GM12878 (cell line): Measurements from ENCODE around the gene IGFALS. TPM values are rescaled to one million over a fixed set of nuclear protein-coding genes. Genes with fewer than 3 reads are reported as not detected.

Experiments
- ATAC-seq: fragments of 200-7000 bp; cut with Tn5 transposase; 3 replicates; pipeline ENCODE4 v1.9.1; 2020; ENCODE audit warnings: mild to moderate bottlenecking, moderate library complexity
- BruUV-seq: library from RNA; stranded (reverse); fragments of 400-500 nt; replicated peaks from 2 replicates; lab custom pipeline; 2021; lab: Mats Ljungman, UMichigan
- CTCF ChIA-PET: fragments of 300-600 bp; sonication (Branson Sonifier 250); formaldehyde crosslinking; extraction: SDS; loops from one replicate; lab custom pipeline; 2021; ENCODE audit warnings: inconsistent platforms; lab: Yijun Ruan, JAX
- POLR2A ChIA-PET: fragments of 350-600 bp; formaldehyde crosslinking; extraction: SDS; loops from one replicate; lab custom pipeline; 2021; ENCODE audit warnings: inconsistent platforms; lab: Charles Lee
- RAD21 ChIA-PET: fragments of 300-600 bp; sonication (Branson Sonifier 250); formaldehyde crosslinking; loops from one replicate; lab custom pipeline; 2023; ENCODE audit warnings: antibody characterized with exemption; ENCODE audit not compliant: unreplicated experiment; lab: Charles Lee
- SMC1A ChIA-PET: fragments of 300-600 bp; sonication (Branson Sonifier 250); formaldehyde crosslinking; loops from one replicate; lab custom pipeline; 2023; ENCODE audit not compliant: unreplicated experiment, uncharacterized antibody; lab: Charles Lee
- DNase-seq: peaks from one replicate; pipeline ENCODE4 v3.0.0-alpha.2; 2011; ENCODE audit warnings: low read depth, low spot score
- FAIRE-seq: peaks from 3 replicates; lab custom pipeline; 2011; peaks lifted over from hg19 to GRCh38; lab: Jason Lieb, UNC
- H2AFZ ChIP-seq: 2 replicates; pipeline ENCODE4 v1.6.0; 2011; ENCODE audit warnings: low read depth, low read length, control low read depth; ENCODE audit not compliant: control insufficient read depth
- H3K27ac ChIP-seq: 2 replicates; pipeline ENCODE4 v1.5.1; 2011; ENCODE audit warnings: control low read depth; ENCODE audit not compliant: control insufficient read depth, insufficient read depth
- H3K27me3 ChIP-seq, 2 experiments: replicated peaks in 1 of 2; 2 replicates each; pipeline versions ENCODE4 v1.6.0 to v1.6.1; 2011; ENCODE audit warnings: low read length in 1 of 2; ENCODE audit not compliant: control insufficient read depth in 2 of 2, insufficient read depth in 2 of 2
- H3K36me3 ChIP-seq, 2 experiments: 2 replicates each; pipeline ENCODE4 v1.5.1; 2011; ENCODE audit warnings: low read length in 1 of 2; ENCODE audit not compliant: control insufficient read depth in 2 of 2, insufficient read depth in 2 of 2
- H3K4me1 ChIP-seq: 2 replicates; pipeline ENCODE4 v1.6.1; 2011; ENCODE audit warnings: mild to moderate bottlenecking, low read length, moderate library complexity, mixed read lengths; ENCODE audit not compliant: control insufficient read depth, insufficient read depth
- H3K4me2 ChIP-seq: 2 replicates; pipeline ENCODE4 v1.6.0; 2011; ENCODE audit warnings: control low read depth; ENCODE audit not compliant: control insufficient read depth, insufficient read depth
- H3K4me3 ChIP-seq: fragments of 200-600 bp; sonication (generic); 2 replicates; pipeline ENCODE4 v1.5.1; 2016
- H3K79me2 ChIP-seq: 2 replicates; pipeline ENCODE4 v1.6.0; 2011; ENCODE audit warnings: low read length; ENCODE audit not compliant: control insufficient read depth, insufficient read depth
- H3K9ac ChIP-seq: 2 replicates; pipeline ENCODE4 v1.8.0; 2011; ENCODE audit warnings: low read length, control low read depth, mixed read lengths; ENCODE audit not compliant: control insufficient read depth, insufficient read depth
- H3K9me3 ChIP-seq: replicated peaks from 3 replicates; pipeline ENCODE4 v1.5.1; 2011; ENCODE audit warnings: mild to moderate bottlenecking, low read length; ENCODE audit not compliant: control insufficient read depth, insufficient read depth
- H4K20me1 ChIP-seq: 2 replicates; pipeline ENCODE4 v1.6.0; 2011; ENCODE audit not compliant: control insufficient read depth, insufficient read depth
- CBX3 ChIP-seq: fragments of 200-600 bp; sonication (generic); IDR thresholded peaks from 2 replicates; pipeline ENCODE4 v1.6.1; 2016; ENCODE audit warnings: low read depth, borderline replicate concordance
- MEF2A ChIP-seq: IDR thresholded peaks from 2 replicates; pipeline ENCODE4 v1.6.1; 2011; ENCODE audit warnings: low read depth, mild to moderate bottlenecking, low read length, moderate library complexity; ENCODE audit not compliant: insufficient read depth
- MXI1 ChIP-seq: fragments of 150-350 bp; IDR thresholded peaks from 2 replicates; pipeline ENCODE4 v1.6.1; 2011; ENCODE audit warnings: low read depth, mild to moderate bottlenecking, inconsistent platforms, low read length, improper control_type of control experiment
- PAX5 ChIP-seq: IDR thresholded peaks from 2 replicates; pipeline ENCODE4 v1.6.1; 2011; ENCODE audit warnings: low read depth, low read length, borderline replicate concordance
- POLR2A ChIP-seq: IDR thresholded peaks from 2 replicates; pipeline ENCODE4 v1.6.1; 2011; ENCODE audit warnings: low read depth, mild to moderate bottlenecking, low read length
- POLR2AphosphoS2 ChIP-seq: IDR thresholded peaks from 2 replicates; pipeline ENCODE4 v1.6.1; 2011; ENCODE audit warnings: low read depth, mild to moderate bottlenecking, low read length, improper control_type of control experiment, moderate library complexity
- POLR2AphosphoS5 ChIP-seq: IDR thresholded peaks from 2 replicates; pipeline ENCODE4 v1.6.1; 2011; ENCODE audit warnings: mild to moderate bottlenecking, low read length, inconsistent platforms
- POU2F2 ChIP-seq: IDR thresholded peaks from 3 replicates; pipeline ENCODE4 v1.6.1; 2011; ENCODE audit warnings: low read depth, mild to moderate bottlenecking, low read length, borderline replicate concordance
- SREBF1 ChIP-seq: IDR thresholded peaks from 2 replicates; pipeline ENCODE4 v1.6.1; 2012; ENCODE audit warnings: mild to moderate bottlenecking, low read length
- TCF3 ChIP-seq: IDR thresholded peaks from 2 replicates; pipeline ENCODE4 v1.6.1; 2012; ENCODE audit warnings: low read depth, mild to moderate bottlenecking, low read length, borderline replicate concordance; ENCODE audit not compliant: insufficient read depth
- WGBS: methylation state at CpG from one replicate; pipeline ENCODE4 v1.1.6; 2016; ENCODE audit warnings: low lambda C conversion rate; ENCODE audit not compliant: insufficient replicate concordance, insufficient coverage; ENCODE audit errors: missing lambda C conversion rate; 5-methylcytosine and 5-hydroxymethylcytosine counted together
- in situ Hi-C: fragments of 300-500 bp; cut with MboI; formaldehyde crosslinking; loops from 9 replicates; pipeline ENCODE4 v1.14.3; 2018; ENCODE audit warnings: mixed read lengths
- intact Hi-C: fragments of 100-400 bp; cut with micrococcal nuclease; formaldehyde crosslinking; loops from one replicate; pipeline ENCODE4 v1.14.2; 2022; ENCODE audit not compliant: unreplicated experiment
- polyA plus RNA-seq, 11 experiments: library from polyadenylated mRNA; depleted of rRNA in 4 of 11; unstranded in 6 of 11; stranded (reverse) in 5 of 11; fragments of >200 nt; fragmentation: Nextera tagmentation in 4 of 11; fragmentation: Illumina TruSeq in 1 of 11; extraction: Ambion mirVana in 4 of 11; extraction: Trizol in 1 of 11; gene quantifications; 1 replicate in 1 of 11; 2 replicates in 10 of 11; pipeline versions ENCODE4 v1.2.1 to v1.2.3, GENCODE V29; 2011 to 2016; ENCODE audit warnings: inconsistent platforms in 2 of 11, missing spikeins in 2 of 11, low read depth in 1 of 11
- total RNA-seq, 4 experiments: library from RNA; depleted of rRNA in 3 of 4; stranded (reverse); fragments of >200 nt in 3 of 4; fragmentation: Illumina TruSeq in 1 of 4; extraction: Trizol in 1 of 4; gene quantifications; 2 replicates each; pipeline versions ENCODE4 v1.2.1 to v1.2.3, GENCODE V29; 2013 to 2021
- TF ChIP-seq, protein P1 (sequence below): IDR thresholded peaks from 2 replicates; pipeline ENCODE4 v1.6.1; 2011; ENCODE audit warnings: borderline replicate concordance, low read depth, mild to moderate bottlenecking, moderate library complexity, low read length; ENCODE audit not compliant: insufficient read depth, poor library complexity, severe bottlenecking

Gene IGFALS
- total and polyA plus RNA-seq, 10 of the 15 experiments (the other 5 are each of a cell fraction or from before 2014, with no cell fraction given), result 0.04 to 0.11 TPM; not detected in 8

DNA sequence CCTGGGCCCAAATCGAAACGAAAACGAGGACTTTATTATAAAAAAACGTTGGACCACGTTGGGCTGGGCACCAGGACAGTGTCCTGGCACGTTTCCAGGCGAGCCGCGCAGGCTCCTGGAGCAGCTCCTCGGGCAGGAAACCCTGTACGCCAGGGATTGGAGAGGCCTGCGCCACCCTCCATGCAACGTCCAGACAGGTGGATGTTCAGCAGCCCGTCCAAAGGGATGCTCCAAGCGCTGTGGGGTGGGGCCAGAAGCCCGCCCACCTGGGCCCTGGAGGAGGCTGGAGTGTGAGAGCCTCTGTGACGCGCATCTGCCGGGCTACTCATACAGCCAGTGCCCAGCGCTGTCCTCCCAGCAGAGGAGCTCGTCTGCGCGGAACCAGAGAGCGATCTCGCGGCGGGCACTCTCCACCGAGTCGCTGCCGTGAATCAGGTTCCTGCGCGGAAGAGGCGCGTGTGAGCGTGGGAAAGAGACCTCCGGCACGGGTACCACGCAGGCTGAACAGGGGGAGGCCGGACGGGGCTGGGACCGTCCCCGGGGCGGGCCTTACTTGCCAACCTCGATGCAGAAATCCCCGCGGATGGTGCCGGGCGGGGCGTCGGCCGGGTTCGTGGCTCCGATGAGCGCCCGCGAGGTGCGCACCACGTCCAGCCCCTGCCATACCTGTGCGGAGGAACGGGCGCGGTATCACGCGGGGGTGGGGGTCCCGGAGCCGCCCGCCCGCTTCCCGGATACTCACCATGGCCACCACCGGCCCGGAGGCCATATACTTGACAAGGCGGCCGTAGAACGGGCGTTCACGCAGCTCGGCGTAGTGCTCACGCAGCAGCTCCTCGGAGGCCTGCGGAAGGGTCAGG is 22.9 kb downstream of the IGFALS start (continued):
- TF ChIP-seq TCF3 (no peak), CBX3 (no peak), PAX5 (peak; percentile 21; the same call in 1 of the 2 replicates), SREBF1 (no peak)

DNA sequence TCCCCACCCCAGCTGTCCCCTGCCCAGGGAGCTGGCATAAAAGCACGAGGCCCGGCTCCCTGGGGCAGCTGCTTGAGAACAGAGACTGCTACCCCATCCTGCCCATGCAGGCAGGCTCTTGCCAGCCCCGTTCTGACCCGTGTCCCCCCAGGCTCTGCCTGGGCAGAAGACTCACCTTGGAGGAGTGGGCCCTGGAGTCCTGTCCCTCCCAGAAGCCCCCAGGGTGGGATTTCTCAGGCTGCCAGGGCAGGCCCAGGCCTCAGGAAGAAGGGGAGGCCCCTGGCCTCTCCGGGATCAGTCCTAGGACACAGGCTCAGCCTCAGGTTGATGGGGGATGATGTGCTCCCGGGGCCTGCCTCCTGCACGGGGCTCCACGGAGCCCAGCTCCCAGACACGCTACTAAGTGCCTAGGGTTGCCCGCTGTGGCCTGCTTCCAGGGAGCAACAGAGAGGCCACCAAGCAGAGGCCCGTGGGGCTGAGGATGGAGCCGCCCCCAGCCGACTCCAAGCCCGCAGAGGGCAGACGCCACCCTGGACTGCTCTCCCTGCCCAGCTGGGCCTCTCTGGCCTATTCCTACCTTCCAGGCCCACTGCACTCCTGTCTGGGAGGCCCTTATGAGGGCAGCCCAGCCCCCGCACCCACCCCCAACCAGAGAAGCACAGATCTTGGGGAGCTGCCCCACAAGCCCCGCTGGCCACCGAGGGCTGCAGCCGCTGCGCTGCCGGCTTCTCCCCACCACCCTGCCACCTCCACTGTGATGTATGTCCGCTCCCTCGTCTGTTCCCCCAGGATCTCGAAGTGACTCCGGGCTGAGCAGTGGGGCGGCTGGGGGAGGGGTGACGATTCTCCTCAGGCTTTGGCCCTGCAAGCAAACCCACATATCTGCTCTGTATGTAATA is 23.9 kb downstream of the IGFALS start:
- ChIA-PET CTCF (no interaction called here), POLR2A (interaction anchor here (5.8 kb wide), 1 partner anchor 13 kb away, joined by 39 read pairs; the partner anchor contains the start of genes NUBP2 and SPSB3), SMC1A (interaction anchor here (0.6 to 1.0 kb wide), 2 partner anchors 48 to 273 kb away, joined by 3 read pairs; no protein-coding TSS in a partner anchor), RAD21 (interaction anchor here (3.1 kb wide), 1 partner anchor 13 kb away, joined by 22 read pairs; the partner anchor contains the start of genes NUBP2 and SPSB3)
- H3K9ac ChIP-seq, result no peak overlapping the region
- ATAC-seq (no peak), DNase-seq (no peak), FAIRE-seq (no peak)
- no peak overlapping the region for H2AFZ ChIP-seq
- intact Hi-C loops, result loop anchor here (5.0 kb wide), 1 partner anchor 62 kb away; the partner anchor contains the start of gene MAPK8IP3
- H3K4me3 ChIP-seq, result peak overlapping the region; percentile 100; the same call in 1 of the 2 replicates
- H3K36me3 ChIP-seq, result peaks cover 0 to 23% of the 10 kb centered on the region in 2 experiments; a peak in 3 of 4 replicates
- TF ChIP-seq POLR2A (peak; percentile 43; the same call in 1 of the 2 replicates), POLR2AphosphoS5 (peak; percentile 21; the same call in 1 of the 2 replicates), MXI1 (no peak), MEF2A (no peak), POLR2AphosphoS2 (peak; percentile 79), POU2F2 (0 out of 3 replicates have a peak, but pooled peaks have one; percentile 6)
- TF ChIP-seq, protein P1, sequence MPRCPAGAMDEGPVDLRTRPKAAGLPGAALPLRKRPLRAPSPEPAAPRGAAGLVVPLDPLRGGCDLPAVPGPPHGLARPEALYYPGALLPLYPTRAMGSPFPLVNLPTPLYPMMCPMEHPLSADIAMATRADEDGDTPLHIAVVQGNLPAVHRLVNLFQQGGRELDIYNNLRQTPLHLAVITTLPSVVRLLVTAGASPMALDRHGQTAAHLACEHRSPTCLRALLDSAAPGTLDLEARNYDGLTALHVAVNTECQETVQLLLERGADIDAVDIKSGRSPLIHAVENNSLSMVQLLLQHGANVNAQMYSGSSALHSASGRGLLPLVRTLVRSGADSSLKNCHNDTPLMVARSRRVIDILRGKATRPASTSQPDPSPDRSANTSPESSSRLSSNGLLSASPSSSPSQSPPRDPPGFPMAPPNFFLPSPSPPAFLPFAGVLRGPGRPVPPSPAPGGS, result peak; percentile 23
- peaks cover 13% of the 10 kb centered on the region for H3K4me1 ChIP-seq
- no TSS peak for BruUV-seq
- H4K20me1 ChIP-seq, result no peaks in the 10 kb centered on the region
- peak overlapping the region; percentile 86 for H3K4me2 ChIP-seq
- in situ Hi-C loops, result loop anchor here (5.0 kb wide), 1 partner anchor 57 kb away; no protein-coding TSS in a partner anchor
- 82% methylated on average over 24 of the region's 27 CpGs for WGBS
- H3K27me3 ChIP-seq, result no peaks in the 10 kb centered on the region
- H3K27ac ChIP-seq, result no peak overlapping the region
- no peaks in the 10 kb centered on the region for H3K9me3 ChIP-seq
- peaks cover 42% of the 10 kb centered on the region for H3K79me2 ChIP-seq
